Activated CD8-positive, alpha-beta memory T cell treated with anti-CD3 and anti-CD28 coated beads, Interleukin-2, amount 50 U/mL, for 1 hour (primary cell): ENCODE measurements around the gene PHYHIPL.
"Not testable (repeated sequence)": the region's sequence is repeated elsewhere in the genome, so short reads cannot be mapped to it uniquely, and the experiment has no call there.

Experiments used
- DNase-seq: peaks from one replicate; pipeline ENCODE4 v3.0.0-alpha.2; 2020; ENCODE audit errors: extremely low read depth

The PHYHIPL gene

DNA sequence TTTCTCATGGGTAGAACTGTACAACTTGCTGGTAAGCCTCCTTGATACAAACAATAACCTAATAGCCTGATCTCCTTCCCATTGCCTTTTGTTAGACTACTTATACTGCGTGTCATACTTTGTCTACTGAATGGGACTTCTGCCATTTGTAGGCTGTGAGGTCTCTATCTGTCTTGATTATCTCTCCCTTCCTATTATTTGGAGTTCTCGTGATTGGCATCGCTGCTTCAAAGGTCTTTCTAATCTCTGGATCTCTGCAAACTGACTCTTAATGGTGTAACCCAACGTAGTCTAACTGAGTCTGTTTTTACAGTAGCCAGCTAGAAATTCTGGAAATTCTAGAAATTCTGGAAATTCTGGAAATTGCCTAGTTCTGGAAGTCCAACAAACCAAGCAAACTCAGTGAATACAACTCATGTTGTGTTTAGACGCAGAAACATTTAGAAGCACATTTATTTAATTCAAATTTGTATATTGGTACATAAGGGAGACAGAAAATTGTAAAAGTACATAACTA lies 29.8 kb downstream of the PHYHIPL start:
- no peak for DNase-seq

DNA sequence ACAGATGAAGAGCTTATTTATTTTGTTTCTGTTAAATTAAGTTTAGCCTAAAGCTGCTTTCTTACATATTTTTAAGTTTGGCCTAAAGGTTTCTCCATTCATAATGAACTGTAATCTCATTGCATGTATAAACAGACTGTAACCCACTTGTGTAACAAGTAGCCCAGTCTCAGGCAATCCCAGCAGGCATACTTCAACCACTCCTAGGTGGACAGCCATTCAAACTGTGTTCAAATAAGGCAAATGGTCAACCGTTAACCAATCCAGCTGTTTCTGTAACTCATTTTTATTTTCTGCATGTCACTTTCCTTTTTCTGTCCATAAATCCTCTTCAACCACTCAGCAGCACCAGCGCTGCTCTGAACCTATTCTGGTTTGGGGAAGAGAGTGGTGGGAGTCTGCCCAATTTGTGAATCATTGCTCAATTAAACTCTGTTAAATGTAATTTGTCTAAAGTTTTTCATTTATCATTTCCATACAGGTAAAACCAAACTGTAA lies 35.9 kb downstream of the PHYHIPL start:
- no peak for DNase-seq

- DNase-seq, result no peak
Measured at GRCh38 chr10:59214160-59214559, 37.7 kb downstream of the PHYHIPL start.

DNA sequence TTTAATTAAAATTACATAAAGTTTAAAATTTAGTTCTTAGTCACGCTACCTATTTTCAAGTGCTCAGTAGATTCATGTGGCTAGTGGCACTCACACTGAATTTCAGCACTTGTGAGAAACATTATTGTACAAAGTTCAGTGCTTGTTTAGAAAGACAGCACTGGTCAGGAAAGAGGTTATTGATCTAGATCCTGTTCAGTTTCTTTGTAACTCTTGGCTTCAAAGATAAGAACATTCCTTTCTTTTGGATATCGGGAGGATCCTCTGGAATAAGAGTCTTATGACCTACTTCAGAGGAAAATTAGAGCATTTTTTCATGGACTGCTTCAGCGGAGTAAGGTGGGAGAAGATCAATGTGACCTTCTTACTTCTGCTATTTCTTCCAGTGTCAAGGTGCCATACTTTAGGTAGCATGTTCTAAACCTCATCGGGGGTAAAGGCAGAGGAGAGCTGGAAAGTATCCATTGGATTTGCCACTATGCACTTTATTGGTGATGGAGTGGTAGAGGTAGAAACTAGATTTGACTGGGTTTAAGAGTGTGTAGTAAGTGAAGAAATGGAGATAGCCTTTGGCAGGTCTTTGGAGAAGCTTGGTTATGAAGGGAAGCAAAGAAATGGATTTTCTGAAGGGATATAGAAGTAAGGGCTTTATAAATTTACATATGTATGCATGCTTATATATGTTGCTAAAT lies 39.9 kb downstream of the PHYHIPL start:
- no peak for DNase-seq

GRCh38 chr10:59222788-59223187 lies 46.3 kb downstream of the PHYHIPL start:
- DNase-seq, result no peak

- not testable (repeated sequence) for DNase-seq
Measured at GRCh38 chr10:59223597-59223996, 47.2 kb downstream of the PHYHIPL start.

DNA sequence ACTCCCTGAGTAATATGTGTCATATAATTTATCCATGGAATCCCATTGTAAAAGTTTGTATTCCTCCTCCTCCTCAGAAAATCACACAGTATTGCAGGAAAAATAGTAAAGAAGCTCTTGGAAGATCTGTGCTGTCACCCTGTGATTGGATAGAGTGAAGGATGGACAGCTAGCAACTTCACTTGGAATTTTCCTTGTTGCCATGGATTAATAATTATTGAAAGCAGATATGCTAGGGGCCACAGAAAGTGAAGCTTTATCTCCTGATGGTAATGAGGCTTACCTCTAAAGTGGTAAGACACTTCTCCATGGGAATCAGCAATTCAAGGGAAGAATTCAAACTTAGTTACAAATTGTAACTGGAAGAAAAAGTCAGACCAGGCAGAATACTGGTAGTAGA lies 48.8 kb downstream of the PHYHIPL start:
- DNase-seq, result no peak

GRCh38 chr10:59227136-59227673 lies 50.8 kb downstream of the PHYHIPL start:
- no peak for DNase-seq

- no peak for DNase-seq
Measured at GRCh38 chr10:59229441-59229840, 53.0 kb downstream of the PHYHIPL start.

DNA sequence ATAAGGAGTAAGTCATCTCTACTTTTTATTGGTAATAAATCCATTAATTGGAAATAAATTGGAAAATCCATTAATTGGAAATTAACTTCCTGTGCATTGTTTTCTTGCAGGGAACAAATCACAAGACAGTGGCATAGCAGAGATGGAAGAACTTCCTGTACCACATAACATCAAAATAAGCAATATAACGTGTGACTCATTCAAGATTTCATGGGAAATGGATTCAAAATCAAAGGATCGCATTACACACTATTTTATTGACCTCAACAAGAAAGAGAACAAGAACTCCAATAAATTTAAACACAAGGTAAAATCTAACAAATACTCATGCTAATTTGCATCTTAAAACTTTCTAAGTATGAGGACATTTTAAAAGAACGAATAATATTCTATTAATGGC lies 57.8 kb downstream of the PHYHIPL start:
- DNase-seq, result no peak

DNA sequence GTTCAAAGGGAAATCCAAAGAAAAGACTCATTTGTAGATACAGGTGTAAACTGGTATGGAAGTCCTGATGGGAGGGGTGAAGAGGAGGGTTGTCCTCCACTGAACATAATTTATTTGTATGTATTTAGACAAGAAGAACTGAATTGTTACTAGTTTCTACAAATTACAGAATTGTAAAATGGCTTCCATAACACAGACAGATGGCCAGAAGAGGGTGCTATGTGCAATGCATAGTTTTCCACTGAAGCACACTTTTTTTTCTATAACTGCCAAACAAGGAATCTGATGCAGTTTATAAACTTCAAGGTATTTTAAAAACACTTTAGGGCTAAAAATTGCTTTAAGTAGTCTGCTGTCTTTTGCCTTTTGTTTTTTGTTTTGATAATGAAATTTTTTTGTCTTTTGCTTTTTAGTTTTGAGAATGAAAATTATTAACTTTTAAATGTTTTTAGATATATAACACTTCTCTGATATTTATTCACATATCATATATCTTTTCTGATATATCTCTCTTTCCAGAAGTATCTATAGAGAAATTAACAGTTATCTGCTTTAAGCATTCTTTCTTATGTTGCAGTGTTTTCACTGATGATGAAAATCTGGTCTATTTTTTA lies 58.5 kb downstream of the PHYHIPL start:
- DNase-seq, result no peak

DNA sequence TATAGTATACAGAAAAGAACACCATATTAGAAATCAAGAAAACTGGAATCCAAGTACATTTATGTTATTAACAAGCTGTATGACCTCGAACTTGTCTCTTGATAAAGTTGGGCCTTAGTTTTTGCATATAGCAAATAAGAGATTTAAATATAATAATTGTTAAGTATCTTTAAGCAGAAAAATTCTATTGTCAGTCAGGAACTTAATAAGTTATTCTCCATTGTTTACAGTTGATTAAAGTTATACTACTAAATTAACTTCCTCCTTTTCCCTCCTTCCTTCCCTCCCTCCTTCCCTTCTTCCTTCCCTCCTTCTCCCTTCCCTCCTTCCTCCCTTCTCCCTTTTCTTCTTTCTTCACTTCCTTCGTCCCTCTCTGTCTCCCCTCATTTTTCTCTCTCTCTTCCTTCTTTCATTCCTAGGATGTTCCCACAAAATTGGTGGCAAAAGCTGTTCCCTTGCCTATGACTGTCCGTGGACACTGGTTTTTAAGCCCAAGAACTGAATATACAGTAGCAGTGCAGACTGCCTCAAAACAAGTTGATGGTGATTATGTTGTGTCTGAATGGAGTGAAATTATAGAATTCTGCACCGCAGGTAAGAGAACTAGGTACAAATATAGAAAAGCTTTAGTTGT lies 59.7 kb downstream of the PHYHIPL start:
- no peak for DNase-seq

GRCh38 chr10:59237775-59238174 lies 61.3 kb downstream of the PHYHIPL start:
- DNase-seq, result no peak

DNA sequence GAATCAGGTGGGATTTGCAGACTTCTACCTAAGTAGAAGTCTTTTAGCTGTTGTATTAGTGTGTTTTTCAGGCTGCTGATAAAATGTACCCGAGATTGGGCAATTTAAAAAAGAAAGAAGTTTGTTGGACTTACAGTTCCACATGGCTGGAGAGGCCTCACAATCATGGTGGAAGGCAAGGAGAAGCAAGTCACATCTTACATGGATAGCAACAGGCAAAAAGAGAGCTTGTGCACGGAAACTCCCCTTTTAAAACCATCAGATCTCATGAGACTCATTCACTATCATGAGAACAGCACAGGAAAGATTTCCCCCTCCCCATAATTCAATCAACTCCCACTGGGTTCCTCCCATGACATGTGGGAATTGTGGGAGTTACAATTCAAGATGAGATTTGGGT lies 62.7 kb downstream of the PHYHIPL start:
- not testable (repeated sequence) for DNase-seq

DNA sequence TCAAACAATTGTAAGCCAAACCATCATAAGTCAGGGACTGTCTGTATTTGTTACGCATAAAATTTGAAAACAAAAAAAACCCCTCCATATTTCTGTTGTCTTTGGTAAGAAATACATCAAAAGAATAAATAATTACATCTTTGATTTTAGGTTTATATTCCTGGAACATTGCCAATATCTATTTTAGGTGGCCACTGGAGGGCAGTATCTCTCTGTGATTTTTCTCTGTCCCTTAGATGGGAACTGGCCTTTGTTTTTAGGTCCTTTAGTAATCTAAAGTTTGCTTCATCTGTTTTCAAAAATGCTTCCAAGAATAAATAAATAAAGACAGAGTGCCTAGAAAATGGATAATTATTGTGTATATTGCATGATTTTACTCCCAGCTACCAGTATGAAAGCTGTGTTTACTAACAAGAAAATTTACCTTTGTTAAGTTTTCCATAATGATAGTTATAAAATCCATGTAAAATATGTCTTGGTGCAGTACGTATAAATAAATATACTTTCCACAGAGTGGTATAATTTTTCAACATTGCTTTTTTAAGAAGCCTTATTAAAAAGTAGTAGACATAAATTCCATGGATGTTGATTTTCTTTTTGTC lies 64.2 kb downstream of the PHYHIPL start:
- DNase-seq, result no peak

DNA sequence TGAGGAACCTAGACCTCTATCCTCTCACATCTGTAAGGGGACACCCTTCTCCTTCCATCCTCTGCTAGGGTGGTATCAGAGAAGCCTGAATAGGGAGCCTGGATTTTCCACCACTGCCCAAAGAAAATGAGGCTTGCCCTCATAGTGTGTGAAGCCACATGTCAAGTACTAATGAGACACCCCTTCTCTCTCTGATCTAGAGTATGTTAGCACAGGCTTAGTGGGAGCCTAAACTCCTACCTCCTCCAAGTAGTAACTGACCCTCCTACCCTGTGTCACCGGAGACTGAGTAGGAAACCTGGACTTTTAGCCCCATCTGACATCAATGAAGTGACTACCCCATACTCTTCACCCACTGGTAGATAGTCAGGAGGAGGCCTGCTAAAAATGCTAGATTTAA lies 65.6 kb downstream of the PHYHIPL start:
- DNase-seq, result no peak

- DNase-seq, result no peak
Measured at GRCh38 chr10:59242991-59243390, 66.5 kb downstream of the PHYHIPL start.

DNA sequence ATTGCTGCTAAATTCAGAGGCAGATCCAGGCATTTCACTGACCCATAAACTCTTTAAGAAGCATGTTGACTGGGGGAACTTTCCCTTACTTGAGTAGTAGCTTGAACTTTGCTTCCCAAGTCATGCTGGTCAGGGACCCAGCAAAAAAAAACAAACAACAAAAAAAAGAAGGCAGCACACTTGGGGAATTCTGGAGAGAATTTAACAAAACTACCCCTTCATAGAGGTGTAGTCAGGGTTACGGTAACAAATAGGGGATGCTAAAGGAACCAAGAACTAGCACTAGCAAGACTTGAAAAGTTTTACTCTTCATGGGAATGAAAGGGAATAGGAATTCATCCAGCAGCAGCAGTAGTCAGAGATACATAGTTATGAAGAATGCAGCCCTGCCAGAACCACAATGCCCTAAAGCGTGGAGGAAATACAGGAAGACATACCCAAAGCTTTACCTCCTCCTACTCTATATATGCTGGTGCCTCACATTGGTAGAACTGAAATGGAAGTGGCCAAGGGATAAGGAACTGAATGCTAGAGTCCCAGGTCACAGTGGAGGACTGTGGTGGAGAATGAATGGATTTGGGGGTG lies 67.3 kb downstream of the PHYHIPL start:
- DNase-seq, result no peak

GRCh38 chr10:59244871-59245270 lies 68.4 kb downstream of the PHYHIPL start:
- no peak for DNase-seq

DNA sequence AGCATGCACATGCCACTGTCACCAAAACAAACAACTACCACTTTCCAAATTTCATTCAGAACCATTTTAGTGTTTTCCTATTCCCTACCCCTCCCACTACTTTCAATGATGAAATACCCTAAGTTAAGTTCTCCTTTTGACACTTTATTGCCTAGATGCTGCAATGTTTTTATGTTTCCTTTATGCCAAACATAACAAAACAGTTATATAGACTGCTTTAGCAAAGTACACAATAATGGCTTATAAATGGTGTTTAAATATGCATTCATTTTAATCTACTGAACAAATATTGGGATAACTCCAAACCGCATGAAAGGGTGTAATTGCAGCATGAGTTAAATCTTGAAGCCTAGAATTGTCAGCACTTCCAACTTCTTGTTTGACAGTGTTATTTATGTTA lies 69.2 kb downstream of the PHYHIPL start:
- no peak for DNase-seq

DNA sequence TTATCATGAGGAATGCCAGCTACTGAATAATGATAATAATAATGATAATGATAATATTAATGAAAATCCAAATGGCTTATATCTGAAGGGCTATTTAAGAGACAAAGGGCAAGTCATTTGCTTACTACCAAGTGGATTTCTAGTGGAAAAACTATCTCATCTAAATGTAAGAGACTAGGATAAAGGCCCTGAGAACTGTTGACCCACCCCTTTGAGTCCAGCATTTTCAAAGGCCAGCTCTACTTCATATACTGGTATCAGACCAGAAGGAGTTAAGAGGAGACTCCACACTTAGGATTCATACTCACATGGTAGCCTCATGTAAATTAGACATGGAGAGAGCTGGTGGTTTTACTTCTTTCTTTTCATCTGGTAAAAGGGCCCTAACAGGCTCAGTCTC lies 76.0 kb downstream of the PHYHIPL start:
- no peak for DNase-seq

GRCh38 chr10:59255463-59255862 lies 79.0 kb downstream of the PHYHIPL start:
- DNase-seq, result no peak
